HepG2 (cell line): ENCODE data around the gene DHRS12. TPM values are rescaled to one million over a fixed set of nuclear protein-coding genes. Genes with fewer than 3 reads are reported as not detected.

Source experiments
- ARID3A ChIP-seq: IDR thresholded peaks from 2 replicates; pipeline ENCODE4 v1.6.1; 2012; ENCODE audit warnings: low read depth, low read length, improper control_type of control experiment
- CHD2 ChIP-seq: IDR thresholded peaks from 2 replicates; pipeline ENCODE4 v1.6.1; 2011; ENCODE audit warnings: low read depth, low read length, improper control_type of control experiment
- FOXC1 ChIP-seq: sonication (generic); formaldehyde crosslinking; IDR thresholded peaks from 2 replicates; pipeline ENCODE4 v1.8.0; 2022; ENCODE audit warnings: mild to moderate bottlenecking, missing genetic modification reagents, borderline replicate concordance
- HOXA7 ChIP-seq: sonication (generic); formaldehyde crosslinking; IDR thresholded peaks from 2 replicates; pipeline ENCODE4 v1.8.1; 2022; ENCODE audit warnings: mild to moderate bottlenecking, missing genetic modification reagents, moderate library complexity
- KAT7 ChIP-seq: IDR thresholded peaks from 2 replicates; pipeline ENCODE4 v1.6.1; 2018; ENCODE audit warnings: borderline replicate concordance, missing compliant biosample characterization
- KLF16 ChIP-seq, 2 experiments: sonication (generic) in 1 of 2; formaldehyde crosslinking in 1 of 2; IDR thresholded peaks; 2 replicates each; pipeline versions ENCODE4 v1.6.1 to v1.8.0; 2016 to 2023; ENCODE audit warnings: missing genetic modification reagents in 2 of 2, missing compliant biosample characterization in 1 of 2
- MAX ChIP-seq: IDR thresholded peaks from 2 replicates; pipeline ENCODE4 v1.6.1; 2012; ENCODE audit warnings: inconsistent platforms
- MBD4 ChIP-seq: IDR thresholded peaks from 2 replicates; pipeline ENCODE4 v1.6.1; 2012; ENCODE audit warnings: low read length, inconsistent platforms, borderline replicate concordance
- MED8 ChIP-seq: sonication (generic); formaldehyde crosslinking; IDR thresholded peaks from 2 replicates; pipeline ENCODE4 v1.8.1; 2023; ENCODE audit warnings: mild to moderate bottlenecking, missing genetic modification reagents; ENCODE audit not compliant: insufficient replicate concordance
- MEIS1 ChIP-seq: sonication (generic); formaldehyde crosslinking; IDR thresholded peaks from 2 replicates; pipeline ENCODE4 v1.9.0; 2021; ENCODE audit warnings: mild to moderate bottlenecking, missing genetic modification reagents, moderate library complexity, borderline replicate concordance
- RFX3 ChIP-seq: IDR thresholded peaks from 2 replicates; pipeline ENCODE4 v1.6.1; 2016; ENCODE audit warnings: missing biosample characterization, missing genetic modification reagents
- SOX6 ChIP-seq, 2 experiments: fragments of 450-650 bp in 1 of 2; sonication (generic) in 1 of 2; formaldehyde crosslinking in 1 of 2; IDR thresholded peaks; 2 replicates each; pipeline versions ENCODE4 v1.4.0 to v1.6.1; 2017 to 2020; ENCODE audit warnings: antibody characterized with exemption in 1 of 2, mild to moderate bottlenecking in 1 of 2, missing genetic modification reagents in 1 of 2
- SP4 ChIP-seq: sonication (generic); formaldehyde crosslinking; IDR thresholded peaks from 2 replicates; pipeline ENCODE4 v1.8.1; 2023; ENCODE audit warnings: mild to moderate bottlenecking, missing genetic modification reagents
- SP5 ChIP-seq: IDR thresholded peaks from 2 replicates; pipeline ENCODE4 v1.6.1; 2016; ENCODE audit warnings: low read depth, borderline replicate concordance
- STAG1 ChIP-seq: sonication (generic); formaldehyde crosslinking; IDR thresholded peaks from 2 replicates; pipeline ENCODE4 v1.4.0; 2020; ENCODE audit warnings: missing genetic modification reagents
- THRA ChIP-seq: sonication (generic); formaldehyde crosslinking; IDR thresholded peaks from 2 replicates; pipeline ENCODE4 v1.4.0; 2020; ENCODE audit warnings: missing genetic modification reagents, borderline replicate concordance
- TOE1 ChIP-seq: sonication (generic); formaldehyde crosslinking; IDR thresholded peaks from 2 replicates; pipeline ENCODE4 v1.4.0; 2020; ENCODE audit warnings: mild to moderate bottlenecking, missing genetic modification reagents
- ZBTB4 ChIP-seq: sonication (generic); formaldehyde crosslinking; IDR thresholded peaks from 2 replicates; pipeline ENCODE4 v1.4.0; 2020; ENCODE audit warnings: missing genetic modification reagents, mild to moderate bottlenecking, borderline replicate concordance
- ZNF124 ChIP-seq: sonication (generic); formaldehyde crosslinking; IDR thresholded peaks from 2 replicates; pipeline ENCODE4 v1.4.0; 2020; ENCODE audit warnings: missing genetic modification reagents
- ZNF138 ChIP-seq: sonication (generic); formaldehyde crosslinking; IDR thresholded peaks from 2 replicates; pipeline ENCODE4 v1.5.0; 2020; ENCODE audit warnings: mild to moderate bottlenecking, low read depth, missing genetic modification reagents
- ZNF205 ChIP-seq: IDR thresholded peaks from 2 replicates; pipeline ENCODE4 v1.6.1; 2018; ENCODE audit warnings: missing biosample characterization, missing genetic modification reagents
- ZNF3 ChIP-seq: IDR thresholded peaks from 2 replicates; pipeline ENCODE4 v1.7.0; 2017; ENCODE audit warnings: inconsistent platforms
- ZNF724P ChIP-seq: sonication (generic); formaldehyde crosslinking; IDR thresholded peaks from 2 replicates; pipeline ENCODE4 v1.8.0; 2022; ENCODE audit warnings: missing genetic modification reagents, borderline replicate concordance
- ZNF761 ChIP-seq: sonication (generic); formaldehyde crosslinking; conservative IDR thresholded peaks from 2 replicates; pipeline ENCODE4 v1.4.0; 2020; ENCODE audit warnings: mild to moderate bottlenecking, missing genetic modification reagents
- ZSCAN9 ChIP-seq: IDR thresholded peaks from 2 replicates; pipeline ENCODE4 v1.6.1; 2016; ENCODE audit warnings: borderline replicate concordance
- polyA plus RNA-seq, 8 experiments: library from polyadenylated mRNA; depleted of rRNA in 3 of 8; stranded (reverse) in 7 of 8; unstranded in 1 of 8; fragments of >200 nt; fragmentation: Illumina TruSeq in 4 of 8; extraction: Trizol in 4 of 8; gene quantifications; 2 replicates each; pipeline versions ENCODE4 v1.2.1 to v1.2.3, GENCODE V29; 2011 to 2016; ENCODE audit warnings: low read depth in 4 of 8, missing spikeins in 1 of 8, mixed read lengths in 1 of 8; ENCODE audit not compliant: insufficient read depth in 1 of 8
- total RNA-seq, 5 experiments: library from RNA; depleted of rRNA; stranded (reverse); fragments of >200 nt; fragmentation: Illumina TruSeq; extraction: Trizol; gene quantifications; 2 replicates each; pipeline ENCODE4 v1.2.3, GENCODE V29; 2016; ENCODE audit warnings: low read depth in 1 of 5

Gene DHRS12
- total and polyA plus RNA-seq, 2 of the 13 experiments (the other 11 are each of a cell fraction or from before 2014, with no cell fraction given) = 7.2 to 8.4 TPM

- no peak for TF ChIP-seq ZNF138 (CRISPR knock-in tag)
- TF ChIP-seq ZNF761 (CRISPR knock-in tag) = no peak
- 0 out of 2 replicates have a peak, but pooled peaks have one; percentile 26 for TF ChIP-seq THRA
- no peak for TF ChIP-seq SP5
- TF ChIP-seq ZNF205 (CRISPR knock-in tag) = no peak
- no peak for TF ChIP-seq ZSCAN9
- TF ChIP-seq ZNF724P = no peak
- TF ChIP-seq TOE1 = no peak
- no peak for TF ChIP-seq HOXA7 (CRISPR knock-in tag)
- no peak for TF ChIP-seq ZNF3 (CRISPR knock-in tag)
- no peak for TF ChIP-seq KAT7 (CRISPR knock-in tag)
- no peak for TF ChIP-seq MBD4
- no peak for TF ChIP-seq MEIS1 (CRISPR knock-in tag)
- TF ChIP-seq ZNF124 (CRISPR knock-in tag) = no peak
- no peak for TF ChIP-seq SP4 (CRISPR knock-in tag)
- TF ChIP-seq ARID3A = no peak
- TF ChIP-seq SOX6 (IDR thresholded peaks at IDR 0.05) = no peak
- TF ChIP-seq SOX6 (CRISPR knock-in tag; IDR thresholded peaks at IDR 0.05) = no peak
- TF ChIP-seq MED8 (CRISPR knock-in tag) = no peak
- TF ChIP-seq MAX = peak; percentile 63
- peak; percentile 58 for TF ChIP-seq STAG1 (CRISPR knock-in tag)
- TF ChIP-seq CHD2 = no peak
- no peak for TF ChIP-seq RFX3 (CRISPR knock-in tag)
- no peak for TF ChIP-seq ZBTB4 (CRISPR knock-in tag)
- TF ChIP-seq FOXC1 (CRISPR knock-in tag) = no peak
- TF ChIP-seq KLF16 (CRISPR knock-in tag; IDR thresholded peaks at IDR 0.05) = no peak
Observed at GRCh38 chr13:51844862-51845573, 41.1 kb upstream of the DHRS12 start, which contains the start of gene TMEM272 (continued).
